WTC11 (cell line): ENCODE measurements around the gene RAB4A. TPM values are rescaled to one million over a fixed set of nuclear protein-coding genes. Genes with fewer than 3 reads are reported as not detected.

Experiments used
- ATAC-seq: fragments of 200-7000 bp; cut with Tn5 transposase; 2 replicates; pipeline ENCODE4 v1.10.0; 2021; ENCODE audit warnings: mild to moderate bottlenecking, moderate library complexity
- CTCF ChIA-PET: fragments of 300-600 bp; sonication (Branson Sonifier 250); formaldehyde crosslinking; loops from one replicate; lab custom pipeline; 2021; ENCODE audit warnings: antibody characterized with exemption; lab: Charles Lee
- POLR2A ChIA-PET: fragments of 350-600 bp; sonication (Branson Sonifier 250); formaldehyde crosslinking; loops from one replicate; lab custom pipeline; 2021; ENCODE audit warnings: antibody characterized with exemption; lab: Charles Lee
- DNase-seq: peaks from one replicate; pipeline ENCODE4 v3.0.0; 2021; ENCODE audit warnings: low spot score
- H3K27ac Mint-ChIP-seq: 2 replicates; pipeline ENCODE4 v1.8.0; 2021; ENCODE audit warnings: mixed read lengths
- H3K27me3 Mint-ChIP-seq: 2 replicates; pipeline ENCODE4 v1.8.0; 2021; ENCODE audit warnings: low read depth, mild to moderate bottlenecking, moderate library complexity, mixed read lengths
- H3K36me3 Mint-ChIP-seq: 2 replicates; pipeline ENCODE4 v1.8.0; 2021; ENCODE audit warnings: mixed read lengths
- H3K4me1 Mint-ChIP-seq: 2 replicates; pipeline ENCODE4 v1.8.0; 2022; ENCODE audit warnings: mixed read lengths
- H3K4me3 Mint-ChIP-seq: 2 replicates; pipeline ENCODE4 v1.8.0; 2021; ENCODE audit warnings: mild to moderate bottlenecking, moderate library complexity, mixed read lengths
- H3K9me3 Mint-ChIP-seq: 2 replicates; pipeline ENCODE4 v1.8.0; 2021; ENCODE audit warnings: mixed read lengths
- FOXJ3 ChIP-seq: sonication (generic); formaldehyde crosslinking; IDR thresholded peaks from 2 replicates; pipeline ENCODE4 v1.9.0; 2021; ENCODE audit warnings: missing genetic modification reagents, mild to moderate bottlenecking, borderline replicate concordance
- FOXK1 ChIP-seq: sonication (generic); formaldehyde crosslinking; IDR thresholded peaks from 2 replicates; pipeline ENCODE4 v1.8.0; 2022; ENCODE audit warnings: mild to moderate bottlenecking, moderate library complexity, missing genetic modification reagents
- FOXP1 ChIP-seq: sonication (generic); formaldehyde crosslinking; IDR thresholded peaks from 2 replicates; pipeline ENCODE4 v1.8.0; 2022; ENCODE audit warnings: missing genetic modification reagents, mild to moderate bottlenecking, moderate library complexity, borderline replicate concordance
- GTF2I ChIP-seq: fragments of 250-450 bp; sonication (Bioruptor Pico); conservative IDR thresholded peaks from 2 replicates; pipeline ENCODE4 v1.4.0; 2021; ENCODE audit warnings: mild to moderate bottlenecking
- NFATC4 ChIP-seq: fragments of 250-450 bp; sonication (Bioruptor Pico); IDR thresholded peaks from 2 replicates; pipeline ENCODE4 v1.9.0; 2021; ENCODE audit warnings: mild to moderate bottlenecking
- NFE2L1 ChIP-seq: sonication (generic); formaldehyde crosslinking; IDR thresholded peaks from 2 replicates; pipeline ENCODE4 v1.8.1; 2023; ENCODE audit warnings: missing genetic modification reagents
- NR3C1 ChIP-seq: sonication (generic); formaldehyde crosslinking; conservative IDR thresholded peaks from 2 replicates; pipeline ENCODE4 v1.8.1; 2023; ENCODE audit warnings: low read depth, mild to moderate bottlenecking, missing genetic modification reagents
- OVOL2 ChIP-seq: fragments of 250-450 bp; sonication (Bioruptor Pico); IDR thresholded peaks from 2 replicates; pipeline ENCODE4 v1.9.0; 2021; ENCODE audit warnings: mild to moderate bottlenecking, borderline replicate concordance
- RELA ChIP-seq: sonication (generic); formaldehyde crosslinking; IDR thresholded peaks from 2 replicates; pipeline ENCODE4 v1.8.1; 2022; ENCODE audit warnings: missing genetic modification reagents, mild to moderate bottlenecking, borderline replicate concordance
- SMAD3 ChIP-seq: sonication (generic); formaldehyde crosslinking; IDR thresholded peaks from 2 replicates; pipeline ENCODE4 v1.8.0; 2022; ENCODE audit warnings: missing genetic modification reagents, mild to moderate bottlenecking, borderline replicate concordance
- ZNF138 ChIP-seq: sonication (generic); formaldehyde crosslinking; conservative IDR thresholded peaks from 2 replicates; pipeline ENCODE4 v1.8.1; 2022; ENCODE audit warnings: mild to moderate bottlenecking, moderate library complexity, missing genetic modification reagents
- ZNF263 ChIP-seq: sonication (generic); formaldehyde crosslinking; IDR thresholded peaks from 2 replicates; pipeline ENCODE4 v1.8.1; 2022; ENCODE audit warnings: low read depth, mild to moderate bottlenecking, moderate library complexity, missing genetic modification reagents
- ZNF416 ChIP-seq: fragments of 250-450 bp; sonication (Bioruptor Pico); IDR thresholded peaks from 2 replicates; pipeline ENCODE4 v1.9.0; 2021; ENCODE audit warnings: mild to moderate bottlenecking, inconsistent platforms
- ZSCAN18 ChIP-seq: fragments of 250-450 bp; sonication (Bioruptor Pico); IDR thresholded peaks from 2 replicates; pipeline ENCODE4 v2.1.2; 2022; ENCODE audit warnings: mild to moderate bottlenecking, moderate library complexity
- total RNA-seq: library from RNA; stranded (reverse); gene quantifications from 3 replicates; pipeline ENCODE4 v1.2.3, GENCODE V29; 2021
- TF ChIP-seq, protein P1 (sequence below): sonication (generic); formaldehyde crosslinking; IDR thresholded peaks from 2 replicates; pipeline ENCODE4 v1.8.0; 2023; ENCODE audit warnings: missing genetic modification reagents, mild to moderate bottlenecking, borderline replicate concordance
- TF ChIP-seq, protein P2 (sequence below): fragments of 250-450 bp; sonication (Bioruptor Pico); IDR thresholded peaks from 2 replicates; pipeline ENCODE4 v1.9.0; 2021; ENCODE audit warnings: mild to moderate bottlenecking, borderline replicate concordance
- TF ChIP-seq, protein P3 (sequence below): sonication (generic); formaldehyde crosslinking; IDR thresholded peaks from 2 replicates; pipeline ENCODE4 v1.8.0; 2022; ENCODE audit warnings: missing genetic modification reagents
- TF ChIP-seq, protein P4 (sequence below): fragments of 250-450 bp; sonication (Bioruptor Pico); IDR thresholded peaks from 2 replicates; pipeline ENCODE4 v1.9.0; 2021; ENCODE audit warnings: moderate library complexity, mild to moderate bottlenecking, inconsistent platforms, borderline replicate concordance

Gene RAB4A
- total RNA-seq, 1 experiment from 2014 or later: 67.9 TPM

DNA sequence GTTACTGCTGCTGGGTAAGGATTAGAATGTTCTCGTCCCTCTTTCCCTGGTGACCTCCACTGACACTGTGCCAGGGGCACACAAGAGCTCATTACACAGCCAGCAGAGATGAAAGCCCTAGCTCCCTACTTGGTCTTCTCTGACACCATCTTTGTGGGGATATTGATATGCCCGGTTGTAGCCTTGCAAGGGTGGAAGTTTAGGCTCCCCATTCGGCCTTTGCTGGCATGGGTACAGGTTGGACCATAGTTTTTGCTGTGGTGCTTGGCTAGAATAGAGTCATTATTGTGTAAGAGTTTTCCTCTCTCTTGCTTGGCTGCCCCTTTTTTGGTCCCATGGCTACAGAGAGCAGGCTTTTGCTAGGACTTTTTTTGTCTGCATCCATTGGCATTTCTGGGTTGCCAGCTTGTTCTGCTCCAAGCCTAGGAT lies 12.3 kb downstream of the RAB4A start:
- CTCF ChIA-PET: no interaction called here
- Mint-ChIP-seq H3K27ac (no peak overlapping the region), H3K27me3 (no peaks in the 10 kb centered on the region), H3K4me3 (no peak overlapping the region), H3K4me1 (peaks cover 24% of the 10 kb centered on the region), H3K36me3 (no peaks in the 10 kb centered on the region), H3K9me3 (no peaks in the 10 kb centered on the region)
- DNase-seq: no peak
- POLR2A ChIA-PET: interaction anchor here (0.7 kb wide), 1 partner anchor 13 kb away, joined by 4 read pairs; no protein-coding TSS in a partner anchor
- TF ChIP-seq NFATC4 (CRISPR knock-in tag) (no peak), ZNF416 (CRISPR knock-in tag) (no peak), FOXK1 (CRISPR knock-in tag) (no peak)
- TF ChIP-seq, protein P1, sequence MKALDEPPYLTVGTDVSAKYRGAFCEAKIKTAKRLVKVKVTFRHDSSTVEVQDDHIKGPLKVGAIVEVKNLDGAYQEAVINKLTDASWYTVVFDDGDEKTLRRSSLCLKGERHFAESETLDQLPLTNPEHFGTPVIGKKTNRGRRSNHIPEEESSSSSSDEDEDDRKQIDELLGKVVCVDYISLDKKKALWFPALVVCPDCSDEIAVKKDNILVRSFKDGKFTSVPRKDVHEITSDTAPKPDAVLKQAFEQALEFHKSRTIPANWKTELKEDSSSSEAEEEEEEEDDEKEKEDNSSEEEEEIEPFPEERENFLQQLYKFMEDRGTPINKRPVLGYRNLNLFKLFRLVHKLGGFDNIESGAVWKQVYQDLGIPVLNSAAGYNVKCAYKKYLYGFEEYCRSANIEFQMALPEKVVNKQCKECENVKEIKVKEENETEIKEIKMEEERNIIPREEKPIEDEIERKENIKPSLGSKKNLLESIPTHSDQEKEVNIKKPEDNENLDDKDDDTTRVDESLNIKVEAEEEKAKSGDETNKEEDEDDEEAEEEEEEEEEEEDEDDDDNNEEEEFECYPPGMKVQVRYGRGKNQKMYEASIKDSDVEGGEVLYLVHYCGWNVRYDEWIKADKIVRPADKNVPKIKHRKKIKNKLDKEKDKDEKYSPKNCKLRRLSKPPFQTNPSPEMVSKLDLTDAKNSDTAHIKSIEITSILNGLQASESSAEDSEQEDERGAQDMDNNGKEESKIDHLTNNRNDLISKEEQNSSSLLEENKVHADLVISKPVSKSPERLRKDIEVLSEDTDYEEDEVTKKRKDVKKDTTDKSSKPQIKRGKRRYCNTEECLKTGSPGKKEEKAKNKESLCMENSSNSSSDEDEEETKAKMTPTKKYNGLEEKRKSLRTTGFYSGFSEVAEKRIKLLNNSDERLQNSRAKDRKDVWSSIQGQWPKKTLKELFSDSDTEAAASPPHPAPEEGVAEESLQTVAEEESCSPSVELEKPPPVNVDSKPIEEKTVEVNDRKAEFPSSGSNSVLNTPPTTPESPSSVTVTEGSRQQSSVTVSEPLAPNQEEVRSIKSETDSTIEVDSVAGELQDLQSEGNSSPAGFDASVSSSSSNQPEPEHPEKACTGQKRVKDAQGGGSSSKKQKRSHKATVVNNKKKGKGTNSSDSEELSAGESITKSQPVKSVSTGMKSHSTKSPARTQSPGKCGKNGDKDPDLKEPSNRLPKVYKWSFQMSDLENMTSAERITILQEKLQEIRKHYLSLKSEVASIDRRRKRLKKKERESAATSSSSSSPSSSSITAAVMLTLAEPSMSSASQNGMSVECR (CRISPR knock-in tag): no peak
- ATAC-seq: no peak

DNA sequence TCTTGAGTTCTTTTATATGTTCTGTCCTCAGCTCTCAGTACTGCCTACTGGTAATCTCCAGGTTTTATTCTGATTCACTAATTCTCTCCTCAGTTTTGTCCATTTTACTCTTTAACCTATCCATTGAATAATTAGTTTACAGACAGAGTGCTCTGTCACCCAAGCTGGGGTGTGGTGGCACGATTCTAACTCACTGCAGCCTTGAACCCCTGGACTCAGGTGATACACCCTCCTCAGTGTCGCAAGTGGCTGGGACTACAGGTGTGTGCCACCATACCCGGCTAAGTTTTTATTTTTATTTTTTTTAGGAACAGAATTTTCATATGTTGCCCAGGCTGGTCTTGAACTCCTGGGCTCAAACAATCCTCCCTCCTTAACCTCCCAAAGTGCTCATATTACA lies 14.0 kb downstream of the RAB4A start:
- Mint-ChIP-seq H3K4me1 (peaks cover 24% of the 10 kb centered on the region), H3K36me3 (peaks cover 3% of the 10 kb centered on the region; the same call in 1 of the 2 replicates), H3K4me3 (no peak overlapping the region), H3K27me3 (no peaks in the 10 kb centered on the region), H3K27ac (no peak overlapping the region), H3K9me3 (no peaks in the 10 kb centered on the region)
- ATAC-seq (no peak), DNase-seq (no peak)
- TF ChIP-seq SMAD3 (CRISPR knock-in tag) (no peak), GTF2I (CRISPR knock-in tag) (no peak), FOXJ3 (no peak), NR3C1 (CRISPR knock-in tag) (no peak), FOXP1 (CRISPR knock-in tag) (no peak), ZNF138 (CRISPR knock-in tag) (no peak), FOXK1 (CRISPR knock-in tag) (no peak), ZNF263 (no peak), NFE2L1 (no peak), OVOL2 (CRISPR knock-in tag) (no peak), ZSCAN18 (CRISPR knock-in tag) (no peak), RELA (CRISPR knock-in tag) (no peak)
- TF ChIP-seq, protein P2, sequence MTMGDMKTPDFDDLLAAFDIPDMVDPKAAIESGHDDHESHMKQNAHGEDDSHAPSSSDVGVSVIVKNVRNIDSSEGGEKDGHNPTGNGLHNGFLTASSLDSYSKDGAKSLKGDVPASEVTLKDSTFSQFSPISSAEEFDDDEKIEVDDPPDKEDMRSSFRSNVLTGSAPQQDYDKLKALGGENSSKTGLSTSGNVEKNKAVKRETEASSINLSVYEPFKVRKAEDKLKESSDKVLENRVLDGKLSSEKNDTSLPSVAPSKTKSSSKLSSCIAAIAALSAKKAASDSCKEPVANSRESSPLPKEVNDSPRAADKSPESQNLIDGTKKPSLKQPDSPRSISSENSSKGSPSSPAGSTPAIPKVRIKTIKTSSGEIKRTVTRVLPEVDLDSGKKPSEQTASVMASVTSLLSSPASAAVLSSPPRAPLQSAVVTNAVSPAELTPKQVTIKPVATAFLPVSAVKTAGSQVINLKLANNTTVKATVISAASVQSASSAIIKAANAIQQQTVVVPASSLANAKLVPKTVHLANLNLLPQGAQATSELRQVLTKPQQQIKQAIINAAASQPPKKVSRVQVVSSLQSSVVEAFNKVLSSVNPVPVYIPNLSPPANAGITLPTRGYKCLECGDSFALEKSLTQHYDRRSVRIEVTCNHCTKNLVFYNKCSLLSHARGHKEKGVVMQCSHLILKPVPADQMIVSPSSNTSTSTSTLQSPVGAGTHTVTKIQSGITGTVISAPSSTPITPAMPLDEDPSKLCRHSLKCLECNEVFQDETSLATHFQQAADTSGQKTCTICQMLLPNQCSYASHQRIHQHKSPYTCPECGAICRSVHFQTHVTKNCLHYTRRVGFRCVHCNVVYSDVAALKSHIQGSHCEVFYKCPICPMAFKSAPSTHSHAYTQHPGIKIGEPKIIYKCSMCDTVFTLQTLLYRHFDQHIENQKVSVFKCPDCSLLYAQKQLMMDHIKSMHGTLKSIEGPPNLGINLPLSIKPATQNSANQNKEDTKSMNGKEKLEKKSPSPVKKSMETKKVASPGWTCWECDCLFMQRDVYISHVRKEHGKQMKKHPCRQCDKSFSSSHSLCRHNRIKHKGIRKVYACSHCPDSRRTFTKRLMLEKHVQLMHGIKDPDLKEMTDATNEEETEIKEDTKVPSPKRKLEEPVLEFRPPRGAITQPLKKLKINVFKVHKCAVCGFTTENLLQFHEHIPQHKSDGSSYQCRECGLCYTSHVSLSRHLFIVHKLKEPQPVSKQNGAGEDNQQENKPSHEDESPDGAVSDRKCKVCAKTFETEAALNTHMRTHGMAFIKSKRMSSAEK (CRISPR knock-in tag): no peak
- TF ChIP-seq, protein P3, sequence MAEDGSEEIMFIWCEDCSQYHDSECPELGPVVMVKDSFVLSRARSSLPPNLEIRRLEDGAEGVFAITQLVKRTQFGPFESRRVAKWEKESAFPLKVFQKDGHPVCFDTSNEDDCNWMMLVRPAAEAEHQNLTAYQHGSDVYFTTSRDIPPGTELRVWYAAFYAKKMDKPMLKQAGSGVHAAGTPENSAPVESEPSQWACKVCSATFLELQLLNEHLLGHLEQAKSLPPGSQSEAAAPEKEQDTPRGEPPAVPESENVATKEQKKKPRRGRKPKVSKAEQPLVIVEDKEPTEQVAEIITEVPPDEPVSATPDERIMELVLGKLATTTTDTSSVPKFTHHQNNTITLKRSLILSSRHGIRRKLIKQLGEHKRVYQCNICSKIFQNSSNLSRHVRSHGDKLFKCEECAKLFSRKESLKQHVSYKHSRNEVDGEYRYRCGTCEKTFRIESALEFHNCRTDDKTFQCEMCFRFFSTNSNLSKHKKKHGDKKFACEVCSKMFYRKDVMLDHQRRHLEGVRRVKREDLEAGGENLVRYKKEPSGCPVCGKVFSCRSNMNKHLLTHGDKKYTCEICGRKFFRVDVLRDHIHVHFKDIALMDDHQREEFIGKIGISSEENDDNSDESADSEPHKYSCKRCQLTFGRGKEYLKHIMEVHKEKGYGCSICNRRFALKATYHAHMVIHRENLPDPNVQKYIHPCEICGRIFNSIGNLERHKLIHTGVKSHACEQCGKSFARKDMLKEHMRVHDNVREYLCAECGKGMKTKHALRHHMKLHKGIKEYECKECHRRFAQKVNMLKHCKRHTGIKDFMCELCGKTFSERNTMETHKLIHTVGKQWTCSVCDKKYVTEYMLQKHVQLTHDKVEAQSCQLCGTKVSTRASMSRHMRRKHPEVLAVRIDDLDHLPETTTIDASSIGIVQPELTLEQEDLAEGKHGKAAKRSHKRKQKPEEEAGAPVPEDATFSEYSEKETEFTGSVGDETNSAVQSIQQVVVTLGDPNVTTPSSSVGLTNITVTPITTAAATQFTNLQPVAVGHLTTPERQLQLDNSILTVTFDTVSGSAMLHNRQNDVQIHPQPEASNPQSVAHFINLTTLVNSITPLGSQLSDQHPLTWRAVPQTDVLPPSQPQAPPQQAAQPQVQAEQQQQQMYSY (CRISPR knock-in tag): no peak
- TF ChIP-seq, protein P4, sequence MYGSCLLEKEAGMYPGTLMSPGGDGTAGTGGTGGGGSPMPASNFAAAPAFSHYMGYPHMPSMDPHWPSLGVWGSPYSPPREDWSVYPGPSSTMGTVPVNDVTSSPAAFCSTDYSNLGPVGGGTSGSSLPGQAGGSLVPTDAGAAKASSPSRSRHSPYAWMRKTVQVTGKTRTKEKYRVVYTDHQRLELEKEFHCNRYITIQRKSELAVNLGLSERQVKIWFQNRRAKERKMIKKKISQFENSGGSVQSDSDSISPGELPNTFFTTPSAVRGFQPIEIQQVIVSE (CRISPR knock-in tag): no peak
- CTCF ChIA-PET: interaction anchor here (1.0 kb wide), 2 partner anchors 26 to 30 kb away, joined by 3 to 4 read pairs; no protein-coding TSS in a partner anchor
- POLR2A ChIA-PET: no interaction called here
